ENCODE results near the gene SEC14L3. TPM values are rescaled to one million over a fixed set of nuclear protein-coding genes. Genes with fewer than 3 reads are reported as not detected.
A peak's percentile ranks its signal among the peaks of the same experiment; 100 is the strongest.
"Not testable (repeated sequence)": the region's sequence is repeated elsewhere in the genome, so short reads cannot be mapped to it uniquely, and the experiment has no call there.

SEC14L3 gene
- total RNA-seq, 2 donors from 2014 or later, result not detected

- not testable (repeated sequence) for ATAC-seq, H3K4me3 Mint-ChIP-seq, H3K4me1 Mint-ChIP-seq
Observed at GRCh38 chr22:30451488-30451887, 20.3 kb downstream of the SEC14L3 start.

DNA sequence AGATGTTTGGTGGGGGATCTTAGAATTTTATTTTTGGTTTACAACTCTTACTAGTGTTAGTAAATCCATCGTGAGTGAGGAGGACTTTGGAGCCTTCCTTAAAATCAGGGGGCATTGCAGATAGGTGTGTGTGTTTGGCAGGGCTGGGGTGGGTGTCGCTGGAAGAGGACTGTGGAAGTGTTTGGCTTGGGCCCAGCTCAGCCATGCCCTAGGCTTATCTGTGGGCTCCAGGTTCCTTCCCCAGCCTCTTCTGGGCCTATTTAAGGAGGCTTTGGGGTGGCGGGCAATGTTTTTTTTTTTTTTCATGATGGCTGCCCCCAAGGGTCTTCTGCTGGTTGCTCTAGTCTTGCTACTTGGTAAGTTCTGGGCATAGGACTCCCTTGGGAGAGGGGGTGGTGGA lies 24.2 kb downstream of the SEC14L3 start:
- ATAC-seq (no peak), DNase-seq (no peak)
- Mint-ChIP-seq H3K4me1 (peaks cover 7% of the 10 kb centered on the region), H3K36me3 (ENCODE audit: low read depth) (peaks cover 6% of the 10 kb centered on the region), H3K27ac (no peak overlapping the region), H3K4me3 (no peak overlapping the region), H3K27me3 (peaks cover 78% of the 10 kb centered on the region)
- H3K9me3 ChIP-seq (ENCODE audit: control insufficient read depth, low read length, poor library complexity, severe bottlenecking), result peaks cover 3% of the 10 kb centered on the region

More at GRCh38 chr22:30451488-30451887, 20.3 kb downstream of the SEC14L3 start:
- H3K27me3 Mint-ChIP-seq, result peaks cover 54% of the 10 kb centered on the region
- not testable (repeated sequence) for H3K36me3 Mint-ChIP-seq (ENCODE audit: low read depth); DNase-seq; H3K27ac Mint-ChIP-seq; H3K9me3 ChIP-seq (ENCODE audit: control insufficient read depth, low read length, poor library complexity, severe bottlenecking)

GRCh38 chr22:30445438-30446145 lies 26.2 kb downstream of the SEC14L3 start:
- ATAC-seq, result no peak
- H3K27me3 Mint-ChIP-seq, result peaks cover 84% of the 10 kb centered on the region

GRCh38 chr22:30444632-30445437 lies 27.0 kb downstream of the SEC14L3 start:
- Mint-ChIP-seq H3K4me3 (no peak overlapping the region), H3K27me3 (peaks cover 88% of the 10 kb centered on the region), H3K27ac (no peak overlapping the region), H3K36me3 (ENCODE audit: low read depth) (peaks cover 8% of the 10 kb centered on the region), H3K4me1 (peaks cover 13% of the 10 kb centered on the region)
- ATAC-seq (peak; percentile 56), DNase-seq (peak in 2 of 3 donors; percentile 29 to 43)
- H3K9me3 ChIP-seq (ENCODE audit: control insufficient read depth, low read length, poor library complexity, severe bottlenecking), result peaks cover 6% of the 10 kb centered on the region

More at GRCh38 chr22:30445438-30446145, 26.2 kb downstream of the SEC14L3 start:
- H3K4me3 Mint-ChIP-seq, result no peak overlapping the region
- peaks cover 8% of the 10 kb centered on the region for H3K36me3 Mint-ChIP-seq (ENCODE audit: low read depth)
- H3K9me3 ChIP-seq (ENCODE audit: control insufficient read depth, low read length, poor library complexity, severe bottlenecking), result peaks cover 6% of the 10 kb centered on the region
- H3K4me1 Mint-ChIP-seq, result peaks cover 11% of the 10 kb centered on the region
- H3K27ac Mint-ChIP-seq, result no peak overlapping the region
- no peak for DNase-seq

GRCh38 chr22:30441088-30441487 lies 30.7 kb downstream of the SEC14L3 start:
- no peak for ATAC-seq
- no peak for DNase-seq
- H3K36me3 Mint-ChIP-seq (ENCODE audit: low read depth), result peaks cover 5% of the 10 kb centered on the region
- peaks cover 13% of the 10 kb centered on the region for H3K4me1 Mint-ChIP-seq
- peaks cover 73% of the 10 kb centered on the region for H3K27me3 Mint-ChIP-seq
- peak overlapping the region; percentile 83 for H3K27ac Mint-ChIP-seq
- no peak overlapping the region for H3K4me3 Mint-ChIP-seq
- peaks cover 8% of the 10 kb centered on the region for H3K9me3 ChIP-seq (ENCODE audit: control insufficient read depth, low read length, poor library complexity, severe bottlenecking)

GRCh38 chr22:30439836-30440235 lies 32.0 kb downstream of the SEC14L3 start:
- Mint-ChIP-seq H3K27me3 (peaks cover 61% of the 10 kb centered on the region), H3K4me1 (peaks cover 14% of the 10 kb centered on the region), H3K36me3 (ENCODE audit: low read depth) (peaks cover 4% of the 10 kb centered on the region), H3K27ac (no peak overlapping the region), H3K4me3 (no peak overlapping the region)
- ATAC-seq, result no peak
- no peak for DNase-seq
- H3K9me3 ChIP-seq (ENCODE audit: control insufficient read depth, low read length, poor library complexity, severe bottlenecking), result peaks cover 8% of the 10 kb centered on the region

DNA sequence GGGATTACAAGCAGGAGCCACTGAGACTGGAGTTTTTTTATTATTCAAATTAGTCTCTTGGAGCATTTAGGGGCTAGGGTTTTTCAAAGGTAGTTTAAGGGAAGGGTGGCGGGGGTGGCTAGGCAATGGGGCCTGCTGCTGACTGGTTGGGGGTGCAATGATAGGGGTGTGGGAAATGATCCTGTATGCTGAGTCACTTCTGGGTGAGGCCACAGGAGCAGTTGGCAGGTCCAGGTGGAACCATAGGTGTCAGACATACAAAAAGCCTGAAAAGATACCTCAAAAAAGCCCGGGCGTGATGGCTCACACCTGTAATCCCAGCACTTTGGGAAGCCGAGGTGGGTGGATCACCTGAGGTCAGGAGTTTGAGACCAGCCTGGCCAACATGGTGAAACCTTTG lies 32.6 kb downstream of the SEC14L3 start:
- no peak overlapping the region for H3K27ac Mint-ChIP-seq
- no peak overlapping the region for H3K4me3 Mint-ChIP-seq
- H3K4me1 Mint-ChIP-seq, result peaks cover 14% of the 10 kb centered on the region

DNA sequence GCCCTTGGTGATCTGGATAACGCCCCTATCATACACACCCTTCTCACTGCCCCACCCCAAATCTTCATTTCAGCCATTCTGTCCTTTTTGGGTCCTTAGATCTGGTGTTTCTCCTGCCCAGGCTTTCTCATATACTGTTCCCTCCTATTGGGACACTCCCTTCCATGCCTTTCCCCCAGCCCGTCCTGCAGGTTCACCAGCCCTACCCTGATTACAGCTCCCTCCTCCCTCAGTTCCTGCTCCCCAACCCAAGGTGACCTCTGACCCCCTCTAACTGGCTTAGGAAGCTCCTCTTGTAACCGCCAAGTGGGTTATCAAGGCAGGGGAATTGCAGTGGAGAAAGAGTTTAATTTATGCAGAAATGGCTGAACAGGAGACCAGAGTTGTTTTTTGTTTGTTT lies 33.3 kb downstream of the SEC14L3 start:
- ATAC-seq (no peak), DNase-seq (no peak)
- H3K4me1 Mint-ChIP-seq, result peaks cover 14% of the 10 kb centered on the region
- H3K27me3 Mint-ChIP-seq, result peaks cover 48% of the 10 kb centered on the region
- H3K36me3 Mint-ChIP-seq (ENCODE audit: low read depth), result peaks cover 4% of the 10 kb centered on the region
- peaks cover 8% of the 10 kb centered on the region for H3K9me3 ChIP-seq (ENCODE audit: control insufficient read depth, low read length, poor library complexity, severe bottlenecking)
- H3K4me3 Mint-ChIP-seq, result no peak overlapping the region
- H3K27ac Mint-ChIP-seq, result peak overlapping the region; percentile 1

More for the DNA sequence above, 32.6 kb downstream of the SEC14L3 start:
- no peak for ATAC-seq
- peaks cover 8% of the 10 kb centered on the region for H3K9me3 ChIP-seq (ENCODE audit: control insufficient read depth, low read length, poor library complexity, severe bottlenecking)
- Mint-ChIP-seq H3K36me3 (ENCODE audit: low read depth) (peaks cover 4% of the 10 kb centered on the region), H3K27me3 (peaks cover 54% of the 10 kb centered on the region)
- no peak for DNase-seq

DNA sequence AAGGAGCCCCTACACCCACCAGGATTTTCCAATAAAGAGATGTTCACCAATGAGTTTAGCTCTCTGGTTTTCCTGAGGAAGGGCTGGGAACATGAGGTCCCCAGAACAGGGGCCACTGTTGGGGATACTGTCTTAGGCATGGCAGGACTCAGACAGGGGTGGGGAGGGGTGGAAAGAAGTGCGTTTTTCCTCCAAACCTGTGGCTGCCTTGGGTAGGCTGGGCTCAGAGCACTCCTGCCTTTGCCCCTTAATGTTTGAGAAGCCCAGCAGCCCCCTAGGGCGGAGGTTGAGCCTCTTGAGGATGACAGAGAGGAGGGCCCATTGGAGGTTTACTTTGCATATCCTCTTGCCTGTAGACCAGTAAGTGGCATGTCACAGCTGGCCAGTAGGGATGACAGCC lies 35.6 kb downstream of the SEC14L3 start:
- Mint-ChIP-seq H3K4me3 (peak overlapping the region; percentile 60), H3K27ac (peak overlapping the region; percentile 80), H3K4me1 (peaks cover 5% of the 10 kb centered on the region), H3K36me3 (ENCODE audit: low read depth) (peaks cover 2% of the 10 kb centered on the region), H3K27me3 (peaks cover 25% of the 10 kb centered on the region)
- DNase-seq (no peak), ATAC-seq (no peak)
- H3K9me3 ChIP-seq (ENCODE audit: control insufficient read depth, low read length, poor library complexity, severe bottlenecking), result peaks cover 3% of the 10 kb centered on the region

- Mint-ChIP-seq H3K36me3 (ENCODE audit: low read depth) (no peaks in the 10 kb centered on the region), H3K27me3 (peaks cover 20% of the 10 kb centered on the region)
Observed at GRCh38 chr22:30435674-30436126, 36.1 kb downstream of the SEC14L3 start.

GRCh38 chr22:30434843-30435242 lies 37.0 kb downstream of the SEC14L3 start:
- no peak for ATAC-seq
- Mint-ChIP-seq H3K4me1 (peaks cover 6% of the 10 kb centered on the region), H3K27ac (peak overlapping the region; percentile 80), H3K27me3 (peaks cover 12% of the 10 kb centered on the region), H3K36me3 (ENCODE audit: low read depth) (peaks cover 2% of the 10 kb centered on the region), H3K4me3 (peak overlapping the region; percentile 4)
- DNase-seq, result no peak
- peaks cover 3% of the 10 kb centered on the region for H3K9me3 ChIP-seq (ENCODE audit: control insufficient read depth, low read length, poor library complexity, severe bottlenecking)

More at GRCh38 chr22:30435674-30436126, 36.1 kb downstream of the SEC14L3 start:
- peak overlapping the region; percentile 80 for H3K27ac Mint-ChIP-seq
- H3K4me3 Mint-ChIP-seq, result peak overlapping the region; percentile 60
- H3K9me3 ChIP-seq (ENCODE audit: control insufficient read depth, low read length, poor library complexity, severe bottlenecking), result peaks cover 3% of the 10 kb centered on the region
- DNase-seq (peak; percentile 53 to 76 (median 72)), ATAC-seq (peak; percentile 91)
- peaks cover 5% of the 10 kb centered on the region for H3K4me1 Mint-ChIP-seq

GRCh38 chr22:30433773-30434172 lies 38.0 kb downstream of the SEC14L3 start:
- Mint-ChIP-seq H3K27ac (peak overlapping the region; percentile 80), H3K4me3 (no peak overlapping the region), H3K4me1 (peaks cover 6% of the 10 kb centered on the region), H3K36me3 (ENCODE audit: low read depth) (peaks cover 2% of the 10 kb centered on the region), H3K27me3 (peaks cover 8% of the 10 kb centered on the region)
- DNase-seq, result no peak
- no peak for ATAC-seq
- H3K9me3 ChIP-seq (ENCODE audit: control insufficient read depth, low read length, poor library complexity, severe bottlenecking), result peaks cover 3% of the 10 kb centered on the region

DNA sequence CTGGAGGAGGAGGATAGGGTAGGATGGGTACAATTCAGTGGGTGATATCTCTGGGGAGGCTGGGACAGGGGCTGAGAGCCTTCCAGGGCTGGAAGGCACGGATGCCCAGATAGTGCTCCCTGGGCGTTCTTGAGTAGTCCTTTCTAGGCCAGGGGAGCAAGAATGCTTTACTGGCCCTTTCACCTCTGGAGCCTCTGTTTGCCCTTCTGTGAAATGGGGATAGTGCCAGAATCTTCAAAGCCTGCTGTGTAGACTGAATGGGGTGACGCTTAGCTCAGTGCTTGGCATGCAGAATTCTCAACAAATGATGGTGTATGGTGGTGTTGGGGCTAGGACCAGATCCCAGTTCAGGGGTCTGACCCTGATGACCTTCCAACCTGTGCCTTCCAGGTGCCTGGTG lies 38.6 kb downstream of the SEC14L3 start:
- DNase-seq (no peak), ATAC-seq (no peak)
- H3K27ac Mint-ChIP-seq, result peak overlapping the region; percentile 65
- H3K36me3 Mint-ChIP-seq (ENCODE audit: low read depth), result peaks cover 2% of the 10 kb centered on the region
- H3K9me3 ChIP-seq (ENCODE audit: control insufficient read depth, low read length, poor library complexity, severe bottlenecking), result peaks cover 3% of the 10 kb centered on the region
- H3K4me1 Mint-ChIP-seq, result peaks cover 6% of the 10 kb centered on the region
- peaks cover 2% of the 10 kb centered on the region for H3K27me3 Mint-ChIP-seq
- H3K4me3 Mint-ChIP-seq, result no peak overlapping the region

Measured in T-helper 17 cell (primary cell).